UCSD-AML1 (cell line): Measurements from ENCODE around the gene UST.
"Not testable (repeated sequence)": the region's sequence is repeated elsewhere in the genome, so short reads cannot be mapped to it uniquely, and the experiment has no call there.

Source experiments
- DNase-seq: peaks from one replicate; lab custom pipeline; 2025; ENCODE audit not compliant: unreplicated experiment; lab: John Stamatoyannopoulos, UW

Gene UST

GRCh38 chr6:149028767-149029405 lies 282.1 kb downstream of the UST start:
- no peak for DNase-seq

GRCh38 chr6:149031201-149031858 lies 284.5 kb downstream of the UST start:
- no peak for DNase-seq

GRCh38 chr6:149031859-149032598 lies 285.2 kb downstream of the UST start:
- DNase-seq = no peak

DNA sequence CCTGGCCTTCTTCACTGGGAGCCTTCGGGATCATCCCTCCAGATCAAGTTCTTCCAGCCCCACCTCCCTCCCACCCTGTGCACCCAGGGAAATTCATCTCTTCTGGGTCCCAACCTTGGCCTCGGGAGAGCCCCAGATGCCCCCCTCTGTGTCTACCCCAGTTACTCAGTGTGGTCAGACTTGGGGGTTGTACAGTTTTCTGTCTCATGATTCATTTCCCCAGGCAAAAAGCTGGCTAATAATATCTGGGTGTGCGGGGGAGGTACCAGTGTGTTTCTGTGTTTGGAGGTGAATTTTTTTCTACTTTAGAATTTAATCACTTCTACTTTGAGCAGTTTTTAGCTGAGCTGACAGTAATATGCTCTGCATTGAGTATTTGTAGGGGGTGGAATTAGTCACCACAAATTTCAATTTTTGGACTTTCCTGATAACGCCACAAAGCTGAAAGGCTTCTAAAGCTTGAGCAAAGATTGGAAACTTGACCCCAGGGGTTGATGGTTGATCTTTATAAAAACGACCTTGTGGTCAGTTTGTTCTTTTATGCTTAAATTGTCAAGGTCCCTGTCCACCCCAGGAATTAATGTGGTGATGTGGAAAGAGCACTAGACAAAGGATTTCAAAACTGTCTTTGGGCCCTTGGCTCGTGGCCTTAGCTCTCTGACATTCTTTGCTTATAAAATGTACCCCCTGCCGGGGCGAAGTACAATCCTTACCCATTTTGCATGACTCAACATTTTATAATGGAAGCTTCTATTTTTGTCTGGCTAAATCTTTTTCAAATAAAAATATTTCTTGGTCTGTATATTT lies 286.0 kb downstream of the UST start:
- peak; percentile 25 for DNase-seq

DNA sequence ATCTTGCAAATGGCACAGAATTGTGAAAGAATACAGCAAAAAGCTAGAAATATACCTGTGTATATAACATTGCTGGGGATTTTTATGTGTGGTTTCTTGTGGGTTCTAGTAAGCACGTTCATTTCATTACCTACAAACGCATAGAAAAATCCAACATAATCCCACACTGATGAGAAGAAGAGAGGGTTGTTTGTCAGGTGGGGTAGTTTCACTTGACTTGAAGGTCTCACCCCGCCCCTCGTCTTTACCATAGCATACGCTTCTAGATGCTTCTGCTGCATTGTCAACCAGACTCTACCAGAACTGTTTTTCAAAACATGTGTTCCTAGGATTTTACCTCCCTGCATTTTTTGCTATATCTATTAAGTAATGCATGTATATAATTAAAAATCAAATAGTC lies 286.6 kb downstream of the UST start:
- no peak for DNase-seq

GRCh38 chr6:149035766-149036165 lies 288.9 kb downstream of the UST start:
- no peak for DNase-seq

- DNase-seq = no peak
These were observed 290.3 kb downstream of the UST start for GRCh38 chr6:149037051-149037671.

DNA sequence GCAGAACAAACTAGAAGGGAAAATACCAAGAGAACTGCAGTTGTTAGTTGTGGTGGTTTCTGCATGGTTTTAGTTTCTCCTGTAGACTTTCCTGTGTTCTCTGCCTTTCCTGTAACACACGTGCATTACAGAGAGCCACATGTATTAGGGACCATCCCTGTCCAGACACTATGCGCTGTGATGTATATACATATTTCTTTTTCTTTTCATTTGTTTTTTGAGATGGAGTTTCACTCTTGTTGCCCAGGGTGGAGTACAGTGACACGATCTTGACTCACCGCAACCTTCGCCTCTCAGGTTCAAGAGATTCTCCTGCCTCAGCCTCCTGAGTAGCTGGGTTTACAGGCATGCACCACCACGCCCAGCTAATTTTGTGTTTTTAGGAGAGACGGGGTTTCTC lies 292.2 kb downstream of the UST start:
- not testable (repeated sequence) for DNase-seq

DNA sequence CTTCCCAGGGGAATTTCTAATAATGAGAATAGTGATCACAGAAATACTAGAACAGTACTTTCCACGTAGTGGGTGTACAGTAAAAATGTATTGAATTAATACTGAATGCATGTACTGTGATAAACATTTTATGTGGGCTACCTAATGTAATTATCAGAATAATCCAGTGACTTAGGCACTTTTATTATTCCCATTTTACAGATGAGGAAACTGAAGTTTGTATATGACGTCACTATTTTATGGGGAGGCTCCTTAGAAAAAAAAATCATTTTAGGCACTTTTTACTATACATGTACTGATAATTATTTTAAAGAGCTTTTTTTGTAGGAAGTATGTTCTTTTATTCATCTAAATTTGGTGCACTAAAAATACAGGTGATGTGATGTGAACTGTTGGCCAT lies 295.1 kb downstream of the UST start:
- no peak for DNase-seq

GRCh38 chr6:149043476-149044130 lies 296.8 kb downstream of the UST start:
- peak; percentile 70 for DNase-seq

GRCh38 chr6:149044528-149044927 lies 297.7 kb downstream of the UST start:
- DNase-seq = peak; percentile 54

DNA sequence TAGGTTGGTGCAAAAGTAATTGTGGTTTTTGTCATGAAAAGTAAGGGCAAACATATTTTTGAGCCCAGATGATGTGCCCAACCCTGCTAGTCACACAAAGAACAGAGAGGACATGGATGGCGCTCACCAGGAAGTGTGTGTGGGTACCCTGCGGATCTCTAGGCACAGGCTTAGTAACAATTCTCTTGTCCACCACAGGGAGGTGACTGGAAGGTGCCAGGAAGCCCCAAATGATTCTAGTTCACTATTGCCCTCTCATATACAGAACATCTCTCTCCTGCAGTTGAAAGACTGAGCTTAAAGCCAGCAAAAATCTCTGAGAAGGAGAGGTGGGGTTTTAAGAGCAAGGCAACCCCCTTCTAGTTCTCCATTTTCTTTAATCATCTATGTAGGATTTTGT lies 298.6 kb downstream of the UST start:
- peak; percentile 25 for DNase-seq

- DNase-seq = no peak
These were observed 299.5 kb downstream of the UST start for GRCh38 chr6:149046164-149046821.

GRCh38 chr6:149046822-149047246 lies 300.0 kb downstream of the UST start:
- no peak for DNase-seq

- DNase-seq = no peak
These were observed 302.4 kb downstream of the UST start for GRCh38 chr6:149049230-149049629.

DNA sequence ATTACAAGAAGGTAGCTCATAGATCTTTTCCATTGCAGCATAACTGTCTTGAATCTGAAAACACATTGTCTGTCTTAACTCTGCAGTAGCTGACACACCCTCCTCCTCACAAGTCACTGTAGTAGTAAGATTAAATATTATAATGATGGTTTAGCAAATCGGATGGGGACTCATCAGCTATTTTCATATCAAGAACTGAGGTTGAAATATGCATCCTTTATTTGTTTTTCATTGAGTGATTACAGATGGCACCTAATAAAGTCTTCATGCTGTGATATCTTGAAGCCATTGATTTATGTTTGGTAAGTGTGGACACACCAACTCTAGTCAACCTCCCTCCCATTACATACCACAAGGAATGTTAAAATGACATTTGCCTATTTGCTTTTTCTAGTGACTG lies 303.3 kb downstream of the UST start:
- DNase-seq = no peak

DNA sequence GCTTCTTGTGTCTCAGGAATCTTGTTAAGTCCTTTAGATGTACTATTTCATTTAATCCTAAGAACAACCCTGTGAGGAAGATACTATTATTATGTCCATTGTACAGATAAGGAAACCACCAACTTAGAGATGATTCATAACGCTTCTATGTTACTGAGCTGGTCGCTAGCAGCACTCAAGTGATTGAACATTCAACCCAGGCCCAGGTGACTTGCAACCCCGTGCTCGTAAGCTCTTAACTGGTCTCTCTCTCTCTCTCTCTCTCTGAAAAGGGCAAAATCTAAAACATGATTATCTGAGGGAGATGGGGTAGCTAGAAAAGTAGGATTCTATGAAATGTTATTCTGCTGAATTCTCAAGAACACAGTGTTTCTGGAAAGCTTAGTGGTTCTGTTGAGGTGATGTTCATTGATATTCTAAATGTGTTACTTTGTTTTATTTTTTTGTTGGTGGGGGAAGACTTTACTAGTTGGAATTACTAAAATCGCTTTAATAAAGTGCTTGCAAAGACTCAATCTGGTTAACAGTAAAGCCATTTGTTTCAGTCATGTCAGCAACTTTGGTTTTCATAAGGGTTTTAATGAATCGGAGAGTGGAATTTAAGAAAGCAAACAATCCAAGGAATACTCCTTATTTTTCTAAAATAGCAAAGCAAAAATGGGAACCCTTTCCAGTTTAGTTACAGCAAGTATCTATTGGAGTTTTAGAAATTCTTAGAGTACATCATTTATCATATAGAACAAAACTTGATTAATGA lies 305.7 kb downstream of the UST start:
- DNase-seq = no peak

GRCh38 chr6:149053848-149054558 lies 307.2 kb downstream of the UST start:
- no peak for DNase-seq
